HG03066 (cell line): ENCODE results near the gene SPATA22.
"Not testable (repeated sequence)": the region's sequence is repeated elsewhere in the genome, so short reads cannot be mapped to it uniquely, and the experiment has no call there.

Experiments
- ATAC-seq: cut with Tn5 transposase; IDR thresholded peaks from one replicate; pipeline ENCODE4 v1.9.1; 2021; ENCODE audit warnings: low read depth; ENCODE audit not compliant: unreplicated experiment

Gene SPATA22, protein sequence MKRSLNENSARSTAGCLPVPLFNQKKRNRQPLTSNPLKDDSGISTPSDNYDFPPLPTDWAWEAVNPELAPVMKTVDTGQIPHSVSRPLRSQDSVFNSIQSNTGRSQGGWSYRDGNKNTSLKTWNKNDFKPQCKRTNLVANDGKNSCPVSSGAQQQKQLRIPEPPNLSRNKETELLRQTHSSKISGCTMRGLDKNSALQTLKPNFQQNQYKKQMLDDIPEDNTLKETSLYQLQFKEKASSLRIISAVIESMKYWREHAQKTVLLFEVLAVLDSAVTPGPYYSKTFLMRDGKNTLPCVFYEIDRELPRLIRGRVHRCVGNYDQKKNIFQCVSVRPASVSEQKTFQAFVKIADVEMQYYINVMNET

DNA sequence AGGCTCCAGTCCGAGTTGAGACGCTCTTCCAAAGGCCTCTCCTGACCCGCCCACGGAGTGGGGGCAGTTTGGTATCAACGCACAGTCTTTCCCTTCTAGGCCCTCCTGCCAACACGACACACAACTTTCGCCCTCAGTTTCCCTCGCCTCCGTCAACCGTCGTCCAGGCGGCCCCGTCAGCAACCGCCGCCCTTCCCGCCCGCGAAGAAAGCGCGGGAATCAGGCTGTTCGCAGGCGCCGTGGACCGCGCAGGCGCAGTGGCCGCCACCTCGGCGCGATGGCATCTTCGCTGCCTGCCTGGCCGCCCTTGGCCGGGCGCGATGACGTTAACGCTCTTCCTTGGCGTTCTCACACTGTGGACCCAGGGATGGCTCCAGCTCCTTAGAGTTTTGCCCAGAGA is at the start of gene SPATA22:
Gene SPATA22, minus strand, starts transcription at position 221 of the 400 bp plus-strand sequence. CDS start 2,494 bp downstream, outside the sequence.
- ATAC-seq = no peak

GRCh38 chr17:3519472-3519871 is 47.9 kb upstream of the SPATA22 start:
- ATAC-seq = not testable (repeated sequence)

DNA sequence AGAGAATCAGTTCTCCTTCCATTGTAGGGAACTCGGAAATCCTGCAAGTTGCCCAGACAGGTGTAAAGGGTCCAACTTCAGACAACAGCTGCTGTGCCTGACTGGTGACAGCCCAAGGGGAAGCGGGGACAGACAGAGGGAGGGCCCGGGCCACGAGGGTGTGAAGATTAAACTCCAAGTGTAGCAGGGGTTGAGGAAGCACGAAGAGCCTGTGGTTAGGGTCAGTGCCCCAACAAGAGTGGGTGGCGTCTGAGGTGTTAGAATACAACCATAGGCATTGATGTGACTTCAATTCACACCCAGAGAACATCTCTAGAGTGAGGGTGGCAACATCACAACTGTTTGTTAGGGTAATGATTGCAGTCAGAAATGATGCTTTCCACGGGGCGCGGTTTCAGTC is 43.3 kb upstream of the SPATA22 start:
- no peak for ATAC-seq

DNA sequence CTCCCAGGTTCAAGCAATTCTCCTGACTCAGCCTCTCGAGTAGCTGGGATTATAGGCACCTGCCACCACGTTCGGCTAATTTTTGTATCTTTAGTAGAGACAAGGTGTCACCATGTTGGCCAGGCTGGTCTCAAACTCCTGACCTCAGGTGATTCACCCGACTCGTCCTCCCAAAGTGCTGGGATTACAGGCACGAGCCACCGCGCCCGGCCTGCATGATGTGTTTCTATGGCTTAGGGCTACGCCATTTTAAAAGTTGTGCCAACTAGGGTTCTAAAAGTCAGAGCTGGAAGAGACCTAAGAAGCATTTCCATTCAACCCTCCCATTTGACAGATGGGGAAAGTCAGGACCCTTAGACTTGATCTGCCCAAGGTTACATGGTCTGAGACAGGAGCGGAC is 42.5 kb upstream of the SPATA22 start:
- not testable (repeated sequence) for ATAC-seq

- ATAC-seq = no peak
Observed at GRCh38 chr17:3513305-3514035, 41.9 kb upstream of the SPATA22 start.

DNA sequence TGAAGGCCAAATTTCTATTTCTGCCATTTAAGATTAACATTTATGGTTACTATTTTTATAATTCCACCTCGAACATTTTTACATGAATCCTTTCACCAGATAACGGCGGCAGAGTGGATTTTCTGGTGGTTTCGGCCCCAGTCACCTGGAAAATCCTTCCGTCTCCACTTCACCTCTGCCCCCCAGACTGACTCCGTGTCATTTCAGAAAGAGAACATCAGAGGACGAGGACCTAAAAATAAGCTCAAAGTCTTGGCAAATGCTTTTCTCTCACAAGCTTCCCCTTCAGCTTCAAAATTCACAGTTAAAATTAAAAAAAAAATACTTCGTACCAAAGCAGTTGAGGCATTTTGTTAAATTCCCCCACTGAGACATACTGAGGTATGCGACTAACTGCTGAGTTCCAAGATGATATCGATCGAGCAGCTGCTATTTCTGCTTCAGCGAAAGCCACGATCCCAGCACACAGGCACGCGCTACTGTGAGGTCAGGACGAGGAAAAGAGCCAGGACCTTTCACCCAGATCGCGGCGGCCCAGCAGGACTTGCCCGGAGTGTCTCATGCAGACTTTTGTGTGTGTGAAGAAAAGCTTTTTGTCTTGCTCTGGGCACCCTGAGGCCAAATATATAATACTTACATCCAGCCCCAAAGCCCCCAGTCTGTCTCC is 41.0 kb upstream of the SPATA22 start:
- no peak for ATAC-seq

- no peak for ATAC-seq
Observed at GRCh38 chr17:3511852-3512504, 40.4 kb upstream of the SPATA22 start.

DNA sequence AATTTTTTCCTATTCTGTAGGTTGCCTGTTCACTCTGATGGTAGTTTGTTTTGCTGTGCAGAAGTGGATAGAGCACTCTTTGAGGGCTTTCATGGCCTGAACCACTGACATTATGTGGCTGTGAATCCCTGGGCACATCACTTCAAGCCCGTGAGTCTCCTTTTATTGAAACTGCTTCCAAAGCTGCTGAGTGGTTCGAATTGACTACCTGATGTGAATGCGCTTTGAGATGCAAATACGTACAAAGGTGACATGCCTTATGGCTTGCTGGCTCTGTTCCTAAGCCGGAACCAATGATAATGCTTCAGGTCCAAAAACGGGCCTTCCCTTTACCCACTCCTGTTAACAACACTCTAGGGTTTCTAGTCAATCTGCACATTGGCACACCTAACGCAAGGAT is 38.5 kb upstream of the SPATA22 start:
- ATAC-seq = no peak

- no peak for ATAC-seq
Observed at GRCh38 chr17:3507869-3508268, 36.2 kb upstream of the SPATA22 start.

DNA sequence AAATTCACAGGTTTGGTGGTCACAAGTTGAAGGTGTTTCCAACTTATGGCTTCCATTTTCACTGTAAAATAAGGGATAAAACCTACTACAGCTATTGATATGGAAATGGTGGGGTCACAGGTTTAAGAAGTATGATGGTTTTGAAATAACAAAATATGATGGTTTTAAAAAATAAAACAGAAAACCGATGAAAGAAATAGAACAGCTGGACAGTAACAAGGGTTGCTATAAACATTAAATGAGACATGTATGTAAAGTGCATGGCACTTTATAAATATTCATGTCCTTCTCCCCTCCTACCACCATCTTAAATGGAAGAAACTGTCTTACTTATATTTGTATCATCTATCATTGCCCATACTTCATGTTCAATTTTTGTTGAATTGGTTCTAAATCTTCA is 35.5 kb upstream of the SPATA22 start:
- ATAC-seq = no peak

- no peak for ATAC-seq
Observed at GRCh38 chr17:3506054-3506453, 34.4 kb upstream of the SPATA22 start.

- no peak for ATAC-seq
Observed at GRCh38 chr17:3505008-3505407, 33.4 kb upstream of the SPATA22 start.

- ATAC-seq = no peak
Observed at GRCh38 chr17:3503285-3503684, 31.7 kb upstream of the SPATA22 start.

GRCh38 chr17:3502466-3502865 is 30.8 kb upstream of the SPATA22 start:
- ATAC-seq = no peak

GRCh38 chr17:3501344-3501743 is 29.7 kb upstream of the SPATA22 start:
- ATAC-seq = no peak

DNA sequence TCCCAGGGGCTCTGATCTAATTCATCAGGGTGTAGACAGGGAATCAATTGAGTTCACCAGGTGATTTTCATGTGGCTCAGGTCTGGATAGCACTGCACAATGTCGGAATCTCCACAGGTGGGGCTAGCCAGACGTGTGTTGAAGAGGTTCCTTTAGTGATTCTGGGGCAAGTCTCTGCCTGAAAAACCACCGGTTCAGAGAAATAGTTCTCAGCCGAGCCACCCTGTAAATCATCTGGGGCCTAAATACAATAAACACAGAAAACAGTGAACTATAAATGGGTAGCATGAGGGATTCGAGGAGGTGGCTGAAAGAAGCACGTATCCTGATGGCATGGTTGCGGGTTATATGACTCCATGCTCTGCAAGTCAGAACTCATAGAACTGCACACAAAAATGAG is 25.5 kb upstream of the SPATA22 start:
- no peak for ATAC-seq

DNA sequence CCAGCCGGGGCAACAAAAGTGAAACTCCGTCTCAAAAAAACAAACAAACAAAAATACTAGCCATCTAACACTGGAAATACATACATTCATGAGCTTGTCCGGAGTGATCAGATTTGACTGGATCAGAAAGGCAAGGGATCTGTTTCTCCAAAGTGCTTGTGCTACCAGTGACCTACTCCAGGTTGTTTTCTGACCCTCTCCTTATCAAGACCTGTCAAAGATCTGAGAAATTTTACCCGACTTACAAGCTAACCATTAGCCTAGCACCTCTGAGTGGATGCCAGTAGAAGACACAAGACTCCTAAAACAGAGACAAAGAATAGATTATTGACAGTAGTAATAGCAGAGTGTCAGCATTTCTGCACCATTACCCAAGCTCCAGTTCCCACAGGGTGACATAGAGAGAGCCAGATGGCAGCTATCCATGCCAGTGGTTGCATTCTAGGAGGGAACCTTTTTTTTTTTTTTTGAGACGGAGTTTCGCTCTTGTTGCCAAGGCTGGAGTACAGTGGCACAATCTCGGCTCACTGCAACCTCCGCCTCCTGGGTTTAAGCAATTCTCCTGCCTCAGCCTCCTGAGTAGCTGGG is 14.0 kb upstream of the SPATA22 start:
- no peak for ATAC-seq

DNA sequence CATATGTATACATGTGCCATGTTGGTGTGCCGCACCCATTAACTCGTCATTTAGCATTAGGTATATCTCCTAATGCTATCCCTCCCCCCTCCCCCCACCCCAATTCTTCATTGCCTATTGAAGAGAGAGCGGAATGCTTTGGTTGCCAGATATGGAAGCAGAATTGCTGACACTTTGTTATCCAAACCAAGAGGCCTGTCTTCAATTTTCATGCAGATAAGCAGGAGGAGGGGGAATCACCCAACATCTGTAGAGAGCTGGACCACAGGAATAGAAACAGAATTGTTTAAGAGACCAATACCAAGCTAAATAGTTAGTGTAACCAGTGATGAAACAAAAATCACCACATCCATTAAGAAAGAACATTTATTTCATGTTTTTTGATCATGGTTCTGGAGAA is 11.2 kb upstream of the SPATA22 start:
- no peak for ATAC-seq

GRCh38 chr17:3479988-3480387 is 8.4 kb upstream of the SPATA22 start:
- ATAC-seq = no peak

GRCh38 chr17:3475812-3476610 is 4.4 kb upstream of the SPATA22 start, which contains the start of gene ASPA:
ASPA (plus strand) TSS chr17:3475997; CDS start chr17:3476160, 163 bp downstream.
- ATAC-seq = no peak
